Osteocyte (in vitro differentiated cells): Measurements from ENCODE around the gene DUOXA1. TPM values are rescaled to one million over a fixed set of nuclear protein-coding genes. Genes with fewer than 3 reads are reported as not detected.
"Not testable (repeated sequence)": the region's sequence is repeated elsewhere in the genome, so short reads cannot be mapped to it uniquely, and the experiment has no call there.

Source experiments
- DNase-seq: peaks from one replicate; pipeline ENCODE4 v3.0.0; 2021; ENCODE audit warnings: mixed read lengths; ENCODE audit not compliant: unreplicated experiment; ENCODE audit errors: extremely low spot score
- H3K27ac Mint-ChIP-seq: one replicate; pipeline ENCODE4 v1.8.0; 2021; ENCODE audit warnings: mild to moderate bottlenecking, mixed read lengths; ENCODE audit not compliant: unreplicated experiment
- H3K27me3 Mint-ChIP-seq: one replicate; pipeline ENCODE4 v1.8.0; 2021; ENCODE audit warnings: mixed read lengths; ENCODE audit not compliant: unreplicated experiment
- H3K36me3 Mint-ChIP-seq: one replicate; pipeline ENCODE4 v1.8.0; 2021; ENCODE audit warnings: mixed read lengths; ENCODE audit not compliant: unreplicated experiment
- H3K4me1 Mint-ChIP-seq: one replicate; pipeline ENCODE4 v1.8.0; 2021; ENCODE audit warnings: mixed read lengths; ENCODE audit not compliant: unreplicated experiment
- H3K4me3 Mint-ChIP-seq: one replicate; pipeline ENCODE4 v1.8.0; 2021; ENCODE audit warnings: mild to moderate bottlenecking, moderate library complexity, mixed read lengths; ENCODE audit not compliant: unreplicated experiment
- H3K9me3 Mint-ChIP-seq: one replicate; pipeline ENCODE4 v1.8.0; 2021; ENCODE audit warnings: mixed read lengths; ENCODE audit not compliant: unreplicated experiment
- total RNA-seq: library from RNA; stranded (reverse); gene quantifications from 2 replicates; pipeline ENCODE4 v1.2.1, GENCODE V29; 2021
- TF ChIP-seq, protein P1 (sequence below): fragments of 200-600 bp; sonication (generic); IDR thresholded peaks from 2 replicates; pipeline ENCODE4 v1.5.0; 2021; ENCODE audit warnings: antibody characterized with exemption, mild to moderate bottlenecking, moderate library complexity

DUOXA1 gene
- total RNA-seq, 1 donor from 2014 or later = not detected

DNA sequence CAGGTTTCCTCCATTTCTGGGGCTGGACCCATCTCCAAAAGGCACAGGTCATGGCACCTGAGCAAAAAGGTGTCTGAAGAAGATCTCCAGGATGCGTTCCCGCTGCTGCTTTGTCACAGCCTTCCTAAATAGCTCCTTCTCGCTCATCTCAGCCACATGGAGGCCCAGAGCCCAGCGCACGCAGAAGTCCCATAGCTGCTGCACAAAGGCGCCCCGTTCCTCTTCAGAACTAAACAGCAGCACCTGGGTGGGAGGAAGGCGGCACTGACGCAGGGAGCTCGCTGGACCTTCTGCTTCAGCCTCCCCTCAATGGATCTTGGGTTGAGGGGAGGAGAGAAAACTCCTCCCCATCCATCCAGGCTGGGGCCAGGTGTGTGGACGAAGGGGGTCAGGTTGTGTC lies 24.1 kb downstream of the DUOXA1 start:
- no peak overlapping the region for H3K27ac Mint-ChIP-seq
- H3K4me3 Mint-ChIP-seq = no peak overlapping the region
- no peaks in the 10 kb centered on the region for H3K4me1 Mint-ChIP-seq
- DNase-seq = no peak
- no peaks in the 10 kb centered on the region for H3K9me3 Mint-ChIP-seq
- H3K36me3 Mint-ChIP-seq = no peaks in the 10 kb centered on the region
- TF ChIP-seq, protein P1, sequence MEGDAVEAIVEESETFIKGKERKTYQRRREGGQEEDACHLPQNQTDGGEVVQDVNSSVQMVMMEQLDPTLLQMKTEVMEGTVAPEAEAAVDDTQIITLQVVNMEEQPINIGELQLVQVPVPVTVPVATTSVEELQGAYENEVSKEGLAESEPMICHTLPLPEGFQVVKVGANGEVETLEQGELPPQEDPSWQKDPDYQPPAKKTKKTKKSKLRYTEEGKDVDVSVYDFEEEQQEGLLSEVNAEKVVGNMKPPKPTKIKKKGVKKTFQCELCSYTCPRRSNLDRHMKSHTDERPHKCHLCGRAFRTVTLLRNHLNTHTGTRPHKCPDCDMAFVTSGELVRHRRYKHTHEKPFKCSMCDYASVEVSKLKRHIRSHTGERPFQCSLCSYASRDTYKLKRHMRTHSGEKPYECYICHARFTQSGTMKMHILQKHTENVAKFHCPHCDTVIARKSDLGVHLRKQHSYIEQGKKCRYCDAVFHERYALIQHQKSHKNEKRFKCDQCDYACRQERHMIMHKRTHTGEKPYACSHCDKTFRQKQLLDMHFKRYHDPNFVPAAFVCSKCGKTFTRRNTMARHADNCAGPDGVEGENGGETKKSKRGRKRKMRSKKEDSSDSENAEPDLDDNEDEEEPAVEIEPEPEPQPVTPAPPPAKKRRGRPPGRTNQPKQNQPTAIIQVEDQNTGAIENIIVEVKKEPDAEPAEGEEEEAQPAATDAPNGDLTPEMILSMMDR = no peak
- H3K27me3 Mint-ChIP-seq = peaks cover 30% of the 10 kb centered on the region

DNA sequence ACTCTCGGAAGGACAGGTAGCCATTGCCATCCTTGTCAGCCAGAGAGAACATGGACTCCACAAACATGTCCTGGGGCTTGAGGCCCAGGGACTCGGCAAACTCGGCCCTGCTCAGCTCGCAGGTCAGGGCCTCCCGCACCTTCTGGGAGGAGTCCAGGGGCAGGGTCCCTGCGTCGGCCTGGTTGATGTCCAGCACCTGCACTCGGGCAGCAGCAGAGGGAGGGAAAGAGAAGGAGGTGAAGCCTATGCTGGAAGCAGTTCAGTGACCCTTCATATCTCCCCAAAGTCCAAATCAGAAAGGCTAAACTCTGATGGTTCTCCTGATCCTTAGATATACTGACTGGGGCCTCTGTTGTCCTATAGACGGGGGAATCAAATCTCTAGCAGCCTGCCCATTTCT lies 25.5 kb downstream of the DUOXA1 start:
- DNase-seq, H3K36me3 Mint-ChIP-seq, H3K9me3 Mint-ChIP-seq, H3K4me1 Mint-ChIP-seq, H3K27ac Mint-ChIP-seq, H3K4me3 Mint-ChIP-seq: not testable (repeated sequence)
- peaks cover 18% of the 10 kb centered on the region for H3K27me3 Mint-ChIP-seq

DNA sequence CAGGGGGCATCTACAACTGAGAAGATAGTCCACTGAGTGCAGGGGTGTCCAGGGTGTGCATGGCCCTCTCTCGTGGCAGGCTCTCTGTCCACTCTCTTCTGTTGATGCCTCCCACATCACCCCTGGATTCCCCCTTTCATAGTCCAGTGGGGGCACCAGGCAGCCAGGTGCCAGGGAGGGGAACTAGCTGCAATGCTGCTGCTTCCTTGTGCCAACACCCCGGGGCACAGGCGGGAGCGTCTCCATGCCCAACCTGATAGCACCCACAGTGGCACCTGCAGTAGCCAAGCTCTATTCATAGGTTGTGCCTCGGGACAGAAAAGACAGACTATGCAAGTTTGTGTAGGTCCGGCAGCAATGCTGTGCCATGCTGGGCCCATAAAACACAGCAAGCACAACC lies 27.5 kb downstream of the DUOXA1 start:
- Mint-ChIP-seq H3K36me3 (no peaks in the 10 kb centered on the region), H3K27ac (no peak overlapping the region), H3K9me3 (no peaks in the 10 kb centered on the region), H3K27me3 (peaks cover 18% of the 10 kb centered on the region), H3K4me1 (no peaks in the 10 kb centered on the region), H3K4me3 (no peak overlapping the region)
- no peak for DNase-seq
- TF ChIP-seq, protein P1 = no peak

DNA sequence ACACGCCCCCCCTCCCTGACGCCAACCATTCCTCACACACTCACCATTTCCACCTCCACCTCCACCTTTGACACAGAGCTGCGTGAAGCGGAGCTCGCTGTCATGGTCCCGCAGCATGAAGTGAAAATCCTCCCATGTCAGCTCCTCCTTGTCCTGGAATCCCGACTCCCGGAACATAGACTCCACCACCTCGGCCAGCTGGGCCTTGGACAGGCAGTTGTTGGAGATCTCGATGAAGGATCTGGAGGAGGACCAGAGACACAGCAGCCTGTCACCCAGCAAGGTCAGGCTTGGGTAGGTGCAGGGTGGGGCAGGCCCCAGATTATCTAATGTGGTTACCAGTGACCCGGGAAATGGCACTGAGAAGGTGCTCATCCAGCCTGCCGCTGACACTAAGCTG lies 27.9 kb downstream of the DUOXA1 start:
- Mint-ChIP-seq H3K27me3 (peaks cover 19% of the 10 kb centered on the region), H3K36me3 (no peaks in the 10 kb centered on the region), H3K27ac (no peak overlapping the region), H3K4me1 (no peaks in the 10 kb centered on the region), H3K4me3 (no peak overlapping the region), H3K9me3 (no peaks in the 10 kb centered on the region)
- no peak for DNase-seq
- TF ChIP-seq, protein P1 = no peak

DNA sequence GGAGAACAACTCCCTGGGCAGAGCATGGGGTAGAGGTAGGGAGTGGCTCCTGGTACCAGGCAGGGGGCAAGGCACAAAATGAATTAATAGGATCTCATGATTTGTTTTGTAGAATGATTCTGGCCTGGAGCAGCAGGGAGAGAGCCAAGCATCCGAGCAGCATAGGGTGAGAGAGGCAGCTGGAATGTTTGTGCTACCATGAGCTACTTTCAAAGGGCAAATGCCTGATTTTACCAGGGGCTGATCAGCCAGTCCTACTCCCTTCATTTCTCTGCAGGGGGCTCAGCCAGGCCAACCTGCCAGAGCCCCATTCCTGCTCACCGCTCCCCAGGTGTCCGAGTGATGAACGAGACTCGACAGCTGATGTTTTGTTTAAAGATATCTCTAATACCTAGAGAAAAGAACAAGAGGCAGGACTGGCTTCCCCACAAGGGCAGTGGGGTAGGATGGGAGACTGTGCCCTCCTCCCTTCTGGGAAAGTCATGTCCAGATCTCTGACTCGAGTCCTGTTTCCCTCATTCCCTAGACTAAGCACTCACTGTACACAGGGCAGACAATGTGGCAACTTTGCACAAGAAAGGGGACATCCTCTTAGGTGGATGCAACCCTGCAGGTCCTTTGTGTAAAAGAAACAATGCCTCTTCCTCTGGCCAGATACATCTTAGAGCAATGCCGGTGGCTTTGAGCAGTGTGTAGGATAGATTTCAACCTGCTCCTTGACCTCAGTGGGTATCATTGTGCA lies 28.6 kb downstream of the DUOXA1 start:
- Mint-ChIP-seq H3K4me1 (no peaks in the 10 kb centered on the region), H3K4me3 (no peak overlapping the region), H3K36me3 (no peaks in the 10 kb centered on the region), H3K27me3 (peaks cover 21% of the 10 kb centered on the region), H3K27ac (no peak overlapping the region), H3K9me3 (no peaks in the 10 kb centered on the region)
- no peak for DNase-seq
- TF ChIP-seq, protein P1 = no peak
